Mucosa of rectum (tissue), 2 donors: ENCODE data around the gene TIPRL.

Experiments
- H3K27ac ChIP-seq, 2 donors: one replicate each; pipeline ENCODE4 v1.7.0; 2013; ENCODE audit warnings: inconsistent platforms in 2 of 2, low read depth in 2 of 2, low read length in 2 of 2
- H3K27me3 ChIP-seq, 2 donors: one replicate each; pipeline ENCODE4 v1.7.0; 2013; ENCODE audit warnings: low read length in 2 of 2; ENCODE audit not compliant: control insufficient read depth in 2 of 2, insufficient read depth in 2 of 2
- H3K36me3 ChIP-seq, 2 donors: one replicate each; pipeline ENCODE4 v1.7.0; 2013; ENCODE audit warnings: low read length in 2 of 2; ENCODE audit not compliant: control insufficient read depth in 2 of 2, insufficient read depth in 2 of 2
- H3K4me1 ChIP-seq, 2 donors: one replicate each; pipeline ENCODE4 v1.7.0; 2013; ENCODE audit warnings: low read length in 2 of 2, mild to moderate bottlenecking in 1 of 2; ENCODE audit not compliant: control insufficient read depth in 2 of 2, insufficient read depth in 2 of 2
- H3K4me3 ChIP-seq, 2 donors: one replicate each; pipeline ENCODE4 v1.7.0; 2013; ENCODE audit warnings: low read length in 2 of 2
- H3K9ac ChIP-seq, 2 donors: one replicate each; pipeline ENCODE4 v1.7.0; 2013; ENCODE audit warnings: low read length in 2 of 2, low read depth in 1 of 2, mild to moderate bottlenecking in 1 of 2
- H3K9me3 ChIP-seq, 2 donors: one replicate each; pipeline ENCODE4 v1.7.0; 2013; ENCODE audit warnings: low read length in 2 of 2; ENCODE audit not compliant: control insufficient read depth in 2 of 2
- donor health status: healthy.
- donor health status: Normal muscosa, but diverticular disease.

TIPRL gene

DNA sequence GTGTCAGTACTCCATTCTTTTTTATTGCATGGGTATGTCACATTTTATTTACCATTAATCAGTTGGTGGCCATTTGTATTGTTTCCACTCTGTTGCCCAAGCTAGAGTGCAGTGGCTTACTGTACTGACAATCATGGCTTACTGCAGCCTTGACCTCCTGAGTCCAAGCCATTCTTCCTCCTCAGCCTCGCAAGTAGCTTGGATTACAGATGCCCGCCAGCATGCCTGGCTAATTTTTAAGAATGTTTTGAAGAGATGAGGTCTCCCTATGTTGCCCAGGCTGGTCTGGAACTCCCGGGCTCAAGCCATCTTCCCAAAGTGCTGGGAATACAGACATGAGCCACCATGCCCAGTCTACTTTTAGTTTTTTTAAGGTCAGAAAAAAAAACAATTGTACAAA, 46.2 kb downstream of the TIPRL start:
- H3K4me1 ChIP-seq, result peaks cover 7 to 18% of the 10 kb centered on the region in 2 donors
- H3K36me3 ChIP-seq, result no peaks in the 10 kb centered on the region
- H3K4me3 ChIP-seq, result peak overlapping the region in 1 of 2 donors; percentile 88
- no peaks in the 10 kb centered on the region for H3K9me3 ChIP-seq
- H3K9ac ChIP-seq, result no peak overlapping the region
- H3K27ac ChIP-seq, result no peak overlapping the region
- H3K27me3 ChIP-seq, result no peaks in the 10 kb centered on the region

DNA sequence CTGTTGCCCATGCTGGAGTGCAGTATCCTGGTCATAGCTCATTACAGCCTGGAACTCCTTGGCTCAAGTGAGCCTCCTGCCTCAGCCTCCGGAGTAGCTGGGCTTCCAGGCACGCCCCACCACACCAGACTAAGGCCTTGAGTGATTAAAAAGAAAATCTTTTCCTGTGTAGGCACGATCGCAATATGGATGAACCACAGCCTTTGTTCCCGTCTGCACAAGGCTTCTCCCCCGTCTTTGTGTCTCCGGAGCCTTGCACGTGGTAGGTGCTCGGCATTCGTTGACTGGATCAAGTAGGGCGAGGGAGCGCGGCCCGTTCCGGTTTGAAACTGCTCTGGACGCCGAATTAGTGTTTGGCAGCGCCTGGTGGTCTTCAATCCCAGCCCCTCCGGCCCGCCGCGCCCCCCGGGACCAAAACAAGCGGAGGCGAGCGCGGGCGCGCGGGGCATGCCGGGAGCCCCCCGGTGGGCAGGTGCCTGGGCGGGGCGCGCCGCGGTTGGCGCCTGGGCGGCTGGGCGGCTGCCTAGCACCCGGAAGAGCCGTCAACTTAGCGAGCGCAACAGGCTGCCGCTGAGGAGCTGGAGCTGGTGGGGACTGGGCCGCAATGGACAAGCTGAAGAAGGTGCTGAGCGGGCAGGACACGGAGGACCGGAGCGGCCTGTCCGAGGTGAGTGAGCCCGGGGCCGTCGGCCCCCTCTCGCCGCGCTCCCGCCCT, 46.9 kb downstream of the TIPRL start, which contains the start of gene SFT2D2:
Gene SFT2D2, plus strand, starts transcription at position 529 of the 715 bp plus-strand sequence. Its CDS starts 76 bp downstream, at position 605.
- H3K27ac ChIP-seq, result peak within 1 kb of the TSS; percentile 83 to 84
- peak within 1 kb of the TSS; percentile 88 to 96 for H3K4me3 ChIP-seq
- no peaks in the 10 kb centered on the region for H3K9me3 ChIP-seq
- H3K4me1 ChIP-seq, result peaks cover 7 to 18% of the 10 kb centered on the region in 2 donors
- H3K27me3 ChIP-seq, result no peaks in the 10 kb centered on the region
- peak within 1 kb of the TSS; percentile 91 to 94 for H3K9ac ChIP-seq
- peaks cover 0 to 3% of the 10 kb centered on the region in 2 donors for H3K36me3 ChIP-seq

- H3K27me3 ChIP-seq, result no peaks in the 10 kb centered on the region
- H3K9me3 ChIP-seq, result no peaks in the 10 kb centered on the region
- H3K27ac ChIP-seq, result peak overlapping the region; percentile 29 to 83
- H3K9ac ChIP-seq, result no peak overlapping the region
- peak overlapping the region in 1 of 2 donors; percentile 88 for H3K4me3 ChIP-seq
- H3K4me1 ChIP-seq, result peaks cover 7 to 18% of the 10 kb centered on the region in 2 donors
- H3K36me3 ChIP-seq, result peaks cover 13 to 16% of the 10 kb centered on the region in 2 donors
These were observed 48.9 kb downstream of the TIPRL start for GRCh38 chr1:168227620-168228019.

DNA sequence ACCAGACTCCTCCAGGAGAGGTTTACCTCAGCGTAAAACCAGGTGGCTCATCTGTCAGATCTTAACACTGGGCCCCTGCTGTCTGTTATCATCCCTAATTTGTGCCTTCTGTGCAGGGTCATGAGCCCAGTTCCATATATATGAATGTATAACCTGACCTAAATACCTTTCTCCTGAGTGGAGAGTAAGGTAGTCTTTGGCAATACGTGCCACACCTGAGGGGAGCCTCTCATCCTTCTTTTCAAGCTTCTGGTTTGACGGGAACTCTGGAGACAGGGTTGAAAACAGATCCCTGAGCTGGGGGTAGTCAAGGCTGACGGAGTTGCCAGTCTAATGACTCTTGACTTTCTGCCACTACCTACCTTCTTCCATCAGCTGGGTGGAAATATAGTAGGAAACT, 51.1 kb downstream of the TIPRL start:
- H3K27me3 ChIP-seq, result no peaks in the 10 kb centered on the region
- no peak overlapping the region for H3K27ac ChIP-seq
- H3K36me3 ChIP-seq, result peaks cover 28 to 31% of the 10 kb centered on the region in 2 donors
- H3K9ac ChIP-seq, result no peak overlapping the region
- peaks cover 7 to 18% of the 10 kb centered on the region in 2 donors for H3K4me1 ChIP-seq
- H3K9me3 ChIP-seq, result no peaks in the 10 kb centered on the region
- no peak overlapping the region for H3K4me3 ChIP-seq

DNA sequence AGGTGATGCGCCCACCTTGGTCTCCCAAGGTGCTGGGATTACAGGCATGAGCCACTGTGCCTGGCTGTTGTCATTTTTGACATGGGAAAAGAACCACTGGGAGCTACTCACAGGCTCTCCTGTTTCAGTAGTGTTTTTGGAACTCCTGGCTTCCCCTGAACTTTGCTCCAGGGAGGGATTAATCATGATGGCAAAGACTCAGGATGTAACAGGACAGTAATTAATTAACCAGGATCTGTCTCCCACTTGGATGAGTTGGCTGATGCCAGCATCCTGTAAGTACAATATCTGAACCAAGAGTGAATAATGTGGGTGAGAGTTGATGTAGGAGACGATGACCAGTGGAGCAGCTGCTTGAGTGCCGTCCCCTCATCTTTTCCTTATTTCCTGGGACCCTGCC, 51.9 kb downstream of the TIPRL start:
- H3K9ac ChIP-seq, result no peak overlapping the region
- H3K4me3 ChIP-seq, result no peak overlapping the region
- peaks cover 32 to 35% of the 10 kb centered on the region in 2 donors for H3K36me3 ChIP-seq
- H3K27me3 ChIP-seq, result no peaks in the 10 kb centered on the region
- H3K9me3 ChIP-seq, result no peaks in the 10 kb centered on the region
- H3K4me1 ChIP-seq, result peaks cover 3 to 19% of the 10 kb centered on the region in 2 donors
- H3K27ac ChIP-seq, result no peak overlapping the region

GRCh38 chr1:168234846-168235547, 56.2 kb downstream of the TIPRL start:
- H3K36me3 ChIP-seq, result peaks cover 58 to 67% of the 10 kb centered on the region in 2 donors
- H3K4me3 ChIP-seq, result no peak overlapping the region
- H3K9ac ChIP-seq, result no peak overlapping the region
- H3K4me1 ChIP-seq, result peaks cover 0 to 8% of the 10 kb centered on the region in 2 donors
- H3K27me3 ChIP-seq, result no peaks in the 10 kb centered on the region
- no peaks in the 10 kb centered on the region for H3K9me3 ChIP-seq
- no peak overlapping the region for H3K27ac ChIP-seq

GRCh38 chr1:168235548-168235885, 56.8 kb downstream of the TIPRL start:
- Histone ChIP-seq H3K27me3 (no peaks in the 10 kb centered on the region), H3K27ac (no peak overlapping the region), H3K4me3 (no peak overlapping the region), H3K9me3 (no peaks in the 10 kb centered on the region), H3K4me1 (peaks cover 0 to 8% of the 10 kb centered on the region in 2 donors), H3K9ac (no peak overlapping the region), H3K36me3 (peaks cover 63 to 64% of the 10 kb centered on the region in 2 donors)

DNA sequence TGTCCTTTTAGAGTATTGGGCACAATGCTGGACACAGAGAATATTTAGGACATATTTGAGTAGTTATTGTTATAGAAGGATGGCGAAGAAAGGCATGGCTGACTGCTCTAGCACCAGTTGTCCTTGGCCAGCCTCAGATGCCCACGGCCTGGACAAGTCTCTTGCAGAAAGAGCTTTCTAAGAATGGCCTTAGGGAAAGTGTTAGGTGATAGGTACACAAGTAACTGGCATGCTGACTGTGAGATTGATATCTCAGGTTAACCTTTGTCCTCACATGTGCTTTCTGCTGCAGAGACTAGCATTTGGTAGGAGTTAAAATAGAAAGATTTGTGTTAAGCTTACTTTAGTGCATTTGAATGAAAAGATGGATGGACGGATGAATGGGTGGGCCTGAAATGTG, 57.2 kb downstream of the TIPRL start:
- Histone ChIP-seq H3K4me1 (peaks cover 0 to 8% of the 10 kb centered on the region in 2 donors), H3K36me3 (peaks cover 63 to 64% of the 10 kb centered on the region in 2 donors), H3K4me3 (no peak overlapping the region), H3K9me3 (no peaks in the 10 kb centered on the region), H3K27me3 (no peaks in the 10 kb centered on the region), H3K9ac (no peak overlapping the region), H3K27ac (no peak overlapping the region)

DNA sequence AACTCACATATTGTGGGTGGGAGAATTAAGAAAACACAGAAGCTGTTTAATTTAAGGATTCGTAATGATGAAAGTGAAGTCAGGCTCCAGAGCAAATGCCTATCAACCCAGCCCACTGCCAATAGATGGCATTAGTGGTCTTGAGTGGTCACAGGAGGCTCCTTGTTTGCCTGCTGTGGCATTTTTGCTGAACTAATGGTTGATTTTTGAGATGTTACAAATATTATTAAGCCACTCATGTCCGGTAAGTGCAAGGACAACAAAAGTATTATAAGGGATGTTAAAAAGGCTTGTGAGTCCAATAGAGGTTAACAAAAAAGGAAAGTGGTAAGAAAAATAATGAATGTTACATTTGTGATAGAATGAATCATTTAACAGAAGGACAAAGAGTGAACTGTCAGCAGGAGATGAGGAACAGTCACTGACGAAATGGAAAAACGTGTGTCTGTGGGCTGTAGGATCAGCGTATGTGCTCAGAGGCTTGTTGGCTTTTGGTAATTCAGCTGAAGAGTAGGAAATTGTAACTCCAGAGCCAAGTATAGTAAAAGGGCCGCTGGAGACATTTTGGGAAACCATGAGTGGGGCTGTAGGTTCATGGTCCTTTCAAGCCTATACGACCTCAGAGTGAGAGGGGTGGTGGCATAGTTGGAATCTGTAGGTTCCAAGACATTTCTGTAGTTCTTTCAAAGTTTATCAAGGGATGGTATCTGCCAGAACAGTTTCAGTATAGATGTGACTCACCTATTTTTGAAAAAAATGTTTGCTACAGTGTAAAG, 58.3 kb downstream of the TIPRL start:
- Histone ChIP-seq H3K4me1 (peaks cover 0 to 8% of the 10 kb centered on the region in 2 donors), H3K27me3 (no peaks in the 10 kb centered on the region), H3K9ac (no peak overlapping the region), H3K27ac (no peak overlapping the region), H3K9me3 (no peaks in the 10 kb centered on the region), H3K36me3 (peaks cover 61 to 69% of the 10 kb centered on the region in 2 donors), H3K4me3 (no peak overlapping the region)

GRCh38 chr1:168243198-168243597, 64.4 kb downstream of the TIPRL start:
- H3K9ac ChIP-seq, result no peak overlapping the region

More at GRCh38 chr1:168243198-168243597, 64.4 kb downstream of the TIPRL start:
- Histone ChIP-seq H3K36me3 (peaks cover 40 to 64% of the 10 kb centered on the region in 2 donors), H3K27me3 (no peaks in the 10 kb centered on the region), H3K9me3 (no peaks in the 10 kb centered on the region), H3K4me1 (peaks cover 6 to 7% of the 10 kb centered on the region in 2 donors), H3K4me3 (no peak overlapping the region), H3K27ac (peak overlapping the region in 1 of 2 donors; percentile 20)
